Rectal smooth muscle tissue (tissue), 1 donor: ENCODE measurements around the gene SMIM15.

Source experiments
- H3K27ac ChIP-seq: one replicate; pipeline ENCODE4 v1.7.0; 2013; ENCODE audit warnings: low read depth, low read length, inconsistent platforms
- H3K27me3 ChIP-seq: one replicate; pipeline ENCODE4 v1.7.0; 2013; ENCODE audit warnings: low read length; ENCODE audit not compliant: control insufficient read depth, insufficient read depth
- H3K36me3 ChIP-seq: one replicate; pipeline ENCODE4 v1.7.0; 2013; ENCODE audit warnings: low read length; ENCODE audit not compliant: control insufficient read depth, insufficient read depth
- H3K4me1 ChIP-seq: one replicate; pipeline ENCODE4 v1.7.0; 2013; ENCODE audit warnings: low read length; ENCODE audit not compliant: control insufficient read depth, insufficient read depth
- H3K4me3 ChIP-seq: one replicate; pipeline ENCODE4 v1.7.0; 2013; ENCODE audit warnings: low read length
- H3K9ac ChIP-seq: one replicate; pipeline ENCODE4 v1.7.0; 2013; ENCODE audit warnings: low read length

The SMIM15 gene

DNA sequence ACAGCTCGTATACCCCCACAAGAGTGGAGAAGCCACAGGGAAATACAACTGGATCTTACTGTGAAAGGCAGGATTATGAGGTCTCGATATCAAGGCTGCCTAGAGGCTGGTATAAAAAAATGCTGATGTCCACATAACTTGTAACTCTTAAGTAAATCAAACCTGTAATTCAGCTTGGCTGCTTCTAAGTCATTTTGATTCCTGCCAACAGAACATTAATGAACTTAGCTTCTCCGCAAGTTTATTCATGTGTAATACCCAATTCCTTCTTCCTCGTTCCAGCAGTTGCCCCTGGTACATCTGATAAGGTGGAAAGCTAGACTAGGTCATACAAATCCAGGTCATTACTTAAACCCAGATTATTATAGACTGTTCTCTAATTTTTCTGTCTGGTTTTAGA lies 16.4 kb upstream of the SMIM15 start:
- Histone ChIP-seq H3K4me1 (no peaks in the 10 kb centered on the region), H3K27me3 (no peaks in the 10 kb centered on the region), H3K4me3 (no peak overlapping the region), H3K27ac (no peak overlapping the region), H3K36me3 (no peaks in the 10 kb centered on the region), H3K9ac (no peak overlapping the region)

DNA sequence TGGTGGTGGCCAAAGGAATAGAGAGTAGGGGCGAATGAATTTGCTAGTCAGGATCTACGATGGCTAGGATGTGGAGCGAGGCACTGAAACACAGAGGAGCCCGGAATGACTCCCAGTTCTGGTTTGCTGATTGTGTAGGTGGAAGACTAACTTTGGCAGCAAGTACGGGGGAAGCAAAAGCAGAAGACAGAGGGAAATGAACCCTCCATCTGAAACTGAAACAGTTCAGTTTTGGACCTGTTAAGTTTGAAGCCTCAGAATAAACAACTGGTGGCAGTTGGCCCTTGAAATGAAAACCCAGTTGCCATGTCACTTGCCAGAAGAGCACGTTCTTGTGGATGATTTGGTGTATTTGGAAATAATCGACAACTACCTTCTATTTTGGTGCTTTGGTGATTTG lies 15.4 kb upstream of the SMIM15 start:
- Histone ChIP-seq H3K27ac (no peak overlapping the region), H3K36me3 (no peaks in the 10 kb centered on the region), H3K4me3 (no peak overlapping the region)

DNA sequence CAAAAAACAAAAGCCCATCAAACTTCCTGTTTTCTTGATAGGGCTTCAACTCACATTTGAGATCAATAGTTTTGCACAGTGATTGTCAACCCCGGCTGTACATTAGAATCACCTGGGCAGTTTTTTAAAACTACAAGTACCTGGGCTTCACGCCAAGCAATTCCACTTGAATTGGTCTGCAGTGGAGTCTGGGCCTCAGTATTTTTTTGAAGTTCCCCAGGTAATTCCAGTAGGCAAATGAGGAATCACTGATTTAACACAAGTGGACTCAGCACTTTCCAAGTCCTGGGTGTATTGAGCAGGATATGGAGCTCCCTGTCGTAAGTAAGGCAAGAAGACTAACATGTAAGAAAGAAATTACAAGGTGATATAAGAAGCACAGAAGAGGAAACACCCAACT lies 14.8 kb upstream of the SMIM15 start:
- H3K36me3 ChIP-seq: no peaks in the 10 kb centered on the region
- no peak overlapping the region for H3K9ac ChIP-seq
- no peak overlapping the region for H3K27ac ChIP-seq
- no peaks in the 10 kb centered on the region for H3K27me3 ChIP-seq
- H3K4me1 ChIP-seq: no peaks in the 10 kb centered on the region
- H3K4me3 ChIP-seq: no peak overlapping the region

More for the DNA sequence above, 15.4 kb upstream of the SMIM15 start:
- Histone ChIP-seq H3K27me3 (no peaks in the 10 kb centered on the region), H3K9ac (no peak overlapping the region), H3K4me1 (no peaks in the 10 kb centered on the region)

DNA sequence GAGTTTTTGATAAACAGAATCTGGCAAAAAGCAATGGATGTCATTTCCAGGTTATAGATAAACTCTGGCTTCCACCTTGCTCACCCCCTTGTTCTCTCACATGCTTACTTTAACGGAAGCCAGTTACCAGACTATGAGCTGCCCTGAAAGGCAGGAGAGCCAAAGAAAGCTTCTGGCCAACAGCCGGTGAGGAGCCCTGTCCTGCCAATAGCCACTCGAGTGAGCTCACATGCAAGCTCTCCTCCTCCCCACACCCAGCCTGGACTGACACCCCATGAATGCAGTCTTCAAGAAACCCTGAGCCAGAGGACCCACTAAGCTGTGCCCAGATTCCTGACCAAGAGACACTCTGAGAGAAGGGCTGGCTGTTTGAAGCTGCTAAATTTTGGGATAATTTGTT lies 14.4 kb upstream of the SMIM15 start:
- H3K4me1 ChIP-seq: no peaks in the 10 kb centered on the region
- H3K36me3 ChIP-seq: no peaks in the 10 kb centered on the region
- H3K4me3 ChIP-seq: no peak overlapping the region
- no peak overlapping the region for H3K9ac ChIP-seq
- H3K27me3 ChIP-seq: no peaks in the 10 kb centered on the region
- H3K27ac ChIP-seq: no peak overlapping the region

DNA sequence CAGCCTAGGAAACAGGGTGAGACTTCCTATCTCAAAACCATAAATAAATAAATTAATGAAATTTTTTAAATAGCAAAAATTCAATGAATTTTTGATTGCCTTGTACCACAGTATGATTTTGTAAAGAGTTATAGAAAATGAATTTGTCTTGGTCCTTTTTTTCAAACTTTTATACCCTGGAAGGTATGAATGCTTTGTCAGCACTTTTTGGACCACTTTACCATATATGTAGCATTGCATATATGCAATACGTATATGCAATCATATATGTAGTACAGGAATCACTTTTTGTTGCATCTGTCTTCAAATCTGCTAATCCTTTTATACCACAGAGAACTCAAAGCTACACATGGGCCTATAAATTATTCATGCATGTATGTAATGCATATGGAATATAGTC lies 9.2 kb upstream of the SMIM15 start:
- Histone ChIP-seq H3K4me1 (no peaks in the 10 kb centered on the region), H3K27ac (no peak overlapping the region), H3K9ac (no peak overlapping the region), H3K36me3 (no peaks in the 10 kb centered on the region), H3K4me3 (no peak overlapping the region), H3K27me3 (no peaks in the 10 kb centered on the region)

DNA sequence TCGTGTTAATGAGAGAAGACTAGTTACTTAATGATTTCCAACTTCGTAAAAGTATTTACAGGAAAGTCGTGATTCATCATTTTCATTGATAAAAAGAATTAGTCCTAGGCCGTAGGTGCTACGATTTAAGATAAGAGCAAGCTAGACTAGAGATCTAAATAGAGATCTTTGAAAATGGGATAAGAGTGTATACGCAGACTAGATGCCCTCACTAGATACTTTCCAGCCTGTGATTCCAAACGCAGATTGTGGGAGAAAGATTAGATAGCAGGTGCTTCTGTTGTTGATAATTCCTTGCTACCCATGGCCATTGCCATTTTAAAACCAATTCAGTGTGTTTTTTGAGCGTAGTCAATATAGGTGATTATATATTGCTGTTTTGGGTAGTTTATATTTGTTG lies 6.7 kb upstream of the SMIM15 start:
- Histone ChIP-seq H3K4me3 (no peak overlapping the region), H3K4me1 (no peaks in the 10 kb centered on the region), H3K36me3 (no peaks in the 10 kb centered on the region), H3K9ac (no peak overlapping the region), H3K27me3 (no peaks in the 10 kb centered on the region), H3K27ac (no peak overlapping the region)

DNA sequence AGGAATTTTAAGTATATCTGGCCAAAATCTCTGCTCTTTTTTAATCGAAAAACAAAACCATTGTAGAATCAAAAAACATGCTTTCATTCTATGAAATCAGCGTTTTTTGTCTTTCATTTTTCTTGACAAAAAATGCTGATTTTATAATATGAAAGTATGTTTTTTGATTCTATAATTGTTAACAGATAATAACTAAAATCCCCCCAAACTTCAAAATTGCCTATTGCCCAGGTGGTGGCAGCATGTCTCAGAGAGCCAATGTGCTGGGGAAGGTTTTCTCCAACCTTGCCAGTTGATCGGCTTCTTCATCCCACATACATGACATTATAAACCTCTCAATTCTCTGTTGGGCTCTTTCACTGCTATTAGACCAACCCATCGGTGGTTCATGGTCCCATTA lies 5.1 kb upstream of the SMIM15 start:
- H3K4me3 ChIP-seq: no peak overlapping the region
- H3K36me3 ChIP-seq: no peaks in the 10 kb centered on the region
- peaks cover 4% of the 10 kb centered on the region for H3K4me1 ChIP-seq
- H3K27me3 ChIP-seq: no peaks in the 10 kb centered on the region
- H3K27ac ChIP-seq: no peak overlapping the region
- H3K9ac ChIP-seq: no peak overlapping the region

DNA sequence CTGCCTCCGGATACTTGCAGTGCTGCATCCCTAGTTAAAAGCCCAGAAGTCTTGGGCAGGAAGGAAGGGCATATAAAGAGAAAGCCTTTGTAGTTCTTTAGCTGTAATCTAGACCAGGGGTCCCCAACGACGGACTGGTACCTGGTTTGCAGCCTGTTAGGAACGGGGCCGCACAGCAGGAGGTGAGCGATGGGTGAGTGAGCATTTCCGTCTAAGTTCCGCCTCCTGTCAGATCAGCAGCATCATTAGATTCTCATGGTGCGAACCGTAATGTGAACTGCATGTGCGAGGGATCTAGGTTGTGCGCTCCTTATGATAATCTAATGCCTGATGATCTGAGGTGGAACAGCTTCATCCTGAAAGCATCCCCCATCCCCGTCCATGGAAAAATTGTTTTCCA lies 1.6 kb upstream of the SMIM15 start:
- H3K4me1 ChIP-seq: peaks cover 8% of the 10 kb centered on the region

DNA sequence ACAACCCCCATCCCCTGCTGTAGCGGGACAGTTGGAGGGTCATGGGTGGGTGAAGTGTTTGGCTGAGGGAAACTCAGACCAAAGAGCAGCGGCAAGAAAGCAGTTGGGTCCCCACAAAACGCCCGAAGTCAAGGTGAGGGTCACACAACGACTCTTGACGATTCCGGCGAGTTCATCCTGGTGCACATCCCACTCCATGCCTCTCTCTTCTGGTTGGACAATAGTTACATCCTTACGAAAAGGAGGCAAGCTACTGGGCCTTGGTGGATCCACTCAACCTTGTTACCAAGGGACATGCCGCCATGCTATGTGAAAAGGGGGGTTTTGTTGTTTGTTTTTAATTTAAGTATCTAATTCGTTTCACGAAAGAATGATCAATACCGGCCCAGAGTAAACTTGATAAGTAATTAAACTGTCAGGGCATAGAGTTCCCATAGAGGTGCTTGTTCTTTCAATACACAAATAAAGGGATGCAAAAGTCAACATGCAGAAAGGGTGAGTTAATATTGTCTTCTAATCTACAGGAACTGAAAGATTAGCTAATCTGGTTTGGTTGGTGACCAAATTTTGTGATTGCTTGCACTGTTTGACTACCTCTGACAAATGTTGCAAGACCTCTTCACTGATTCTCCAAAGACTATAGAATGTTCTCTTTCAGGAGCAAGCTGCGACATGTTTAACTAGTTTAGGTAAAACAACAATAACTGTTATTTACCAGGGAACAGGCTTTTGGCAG lies 732 bp upstream of the SMIM15 start:
- H3K4me1 ChIP-seq: peaks cover 8% of the 10 kb centered on the region
- H3K27ac ChIP-seq: peak overlapping the region; percentile 92
- peak overlapping the region; percentile 96 for H3K4me3 ChIP-seq
- H3K9ac ChIP-seq: peak overlapping the region; percentile 96
- peaks cover 9% of the 10 kb centered on the region for H3K36me3 ChIP-seq
- H3K27me3 ChIP-seq: no peaks in the 10 kb centered on the region

More for the DNA sequence above, 1.6 kb upstream of the SMIM15 start:
- no peak overlapping the region for H3K9ac ChIP-seq
- peaks cover 9% of the 10 kb centered on the region for H3K36me3 ChIP-seq
- H3K27ac ChIP-seq: no peak overlapping the region
- H3K4me3 ChIP-seq: no peak overlapping the region
- no peaks in the 10 kb centered on the region for H3K27me3 ChIP-seq

DNA sequence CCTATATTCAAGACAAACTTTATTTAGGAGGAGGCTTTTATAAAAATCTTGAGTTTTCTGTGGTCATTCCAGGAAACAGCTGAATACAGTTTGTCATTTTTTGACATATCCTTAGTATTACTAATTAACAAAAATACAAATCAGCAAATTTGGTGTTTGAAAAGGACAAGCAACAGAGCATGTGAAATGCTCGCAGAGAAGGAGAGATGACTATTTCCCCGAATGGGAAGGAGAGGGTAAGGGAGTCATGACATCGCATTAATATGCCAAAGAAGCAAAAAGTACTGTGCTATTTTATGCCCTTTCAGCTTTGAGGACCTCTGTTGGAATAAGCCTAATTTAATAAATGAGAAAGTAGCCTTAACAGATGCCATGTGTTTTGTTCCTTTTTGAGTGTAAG lies 1.8 kb downstream of the SMIM15 start:
- no peak overlapping the region for H3K4me3 ChIP-seq
- no peaks in the 10 kb centered on the region for H3K27me3 ChIP-seq
- no peak overlapping the region for H3K9ac ChIP-seq
- peaks cover 9% of the 10 kb centered on the region for H3K36me3 ChIP-seq
- H3K4me1 ChIP-seq: peaks cover 8% of the 10 kb centered on the region
- H3K27ac ChIP-seq: no peak overlapping the region

DNA sequence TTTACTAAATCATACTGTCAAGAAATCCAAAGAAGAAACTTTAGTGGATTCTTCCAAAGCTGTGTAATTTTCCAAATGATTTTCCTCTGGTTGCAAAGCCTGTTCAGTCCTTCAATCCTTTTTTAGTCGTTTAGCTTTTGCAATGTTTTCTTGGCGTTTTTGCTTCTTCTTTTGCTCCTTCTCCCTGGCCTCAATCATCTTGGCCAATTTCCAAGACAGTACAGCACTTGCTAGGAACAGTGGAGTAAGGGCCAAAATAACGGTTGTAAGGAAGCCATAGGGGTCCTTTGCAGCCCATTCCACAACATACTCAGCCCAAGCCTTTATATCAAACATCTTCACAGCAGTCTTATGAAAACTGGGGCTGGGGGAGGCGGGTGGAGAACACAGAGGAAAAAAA lies 2.4 kb downstream of the SMIM15 start:
- H3K27ac ChIP-seq: no peak overlapping the region
- H3K4me1 ChIP-seq: peaks cover 8% of the 10 kb centered on the region
- peaks cover 9% of the 10 kb centered on the region for H3K36me3 ChIP-seq
- no peaks in the 10 kb centered on the region for H3K27me3 ChIP-seq
- H3K4me3 ChIP-seq: no peak overlapping the region
- no peak overlapping the region for H3K9ac ChIP-seq

DNA sequence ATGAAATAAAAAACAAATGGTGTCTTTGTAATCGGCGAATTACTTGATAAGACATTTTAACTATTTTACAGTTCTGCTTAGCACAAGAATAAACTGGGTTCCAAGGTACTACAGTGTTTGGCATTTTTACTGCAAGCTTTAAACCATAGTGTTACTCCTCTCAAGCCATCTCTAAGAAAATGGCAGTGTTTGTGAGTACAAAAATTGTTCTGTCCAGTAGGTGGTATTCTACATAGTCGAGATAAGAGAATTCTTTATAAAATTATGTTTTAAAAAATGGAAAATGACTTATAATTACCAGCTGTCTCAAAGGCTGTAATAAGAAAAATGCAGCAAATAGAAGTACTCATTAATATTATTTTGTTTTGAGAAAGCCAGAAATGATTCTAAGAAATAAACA lies 3.2 kb downstream of the SMIM15 start:
- Histone ChIP-seq H3K36me3 (peaks cover 9% of the 10 kb centered on the region), H3K4me1 (peaks cover 8% of the 10 kb centered on the region), H3K4me3 (no peak overlapping the region), H3K27ac (no peak overlapping the region), H3K9ac (no peak overlapping the region), H3K27me3 (no peaks in the 10 kb centered on the region)

DNA sequence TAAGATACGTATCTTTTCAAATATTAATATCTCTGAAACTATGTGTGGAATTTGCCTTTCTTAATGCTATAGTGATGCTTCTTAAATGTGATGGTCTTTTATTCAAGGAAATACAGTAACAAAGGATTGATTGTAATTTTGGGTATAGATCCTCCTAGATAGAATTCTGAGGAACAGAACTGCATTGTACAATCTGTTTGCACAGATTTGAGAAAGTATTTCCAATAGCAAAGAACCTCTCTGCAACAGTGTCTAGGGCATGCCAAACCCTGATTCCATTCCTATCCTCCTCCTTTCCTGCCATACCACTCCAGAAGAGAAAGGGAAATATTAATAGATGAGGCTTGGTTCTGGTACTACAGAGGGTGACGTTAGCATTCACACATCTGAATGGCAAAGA lies 10.4 kb downstream of the SMIM15 start:
- Histone ChIP-seq H3K36me3 (no peaks in the 10 kb centered on the region), H3K4me1 (no peaks in the 10 kb centered on the region), H3K27ac (no peak overlapping the region), H3K27me3 (no peaks in the 10 kb centered on the region), H3K4me3 (no peak overlapping the region), H3K9ac (no peak overlapping the region)
